LNCaP clone FGC (cell line): ENCODE measurements around the gene WEE1.
"Not testable (repeated sequence)": the region's sequence is repeated elsewhere in the genome, so short reads cannot be mapped to it uniquely, and the experiment has no call there.

Experiments
- DNase-seq: peaks from one replicate; pipeline ENCODE4 v3.0.0-alpha.2; 2011; ENCODE audit warnings: low read depth
- H3K4me3 ChIP-seq: 2 replicates; pipeline ENCODE4 v1.5.1; 2011; ENCODE audit warnings: mild to moderate bottlenecking, low read depth, low read length, control low read depth
- CTCF ChIP-seq: IDR thresholded peaks from 2 replicates; pipeline ENCODE4 v1.5.1; 2012; ENCODE audit warnings: mild to moderate bottlenecking; ENCODE audit not compliant: control insufficient read depth, insufficient read depth; ENCODE audit errors: extremely low read depth

Gene WEE1

DNA sequence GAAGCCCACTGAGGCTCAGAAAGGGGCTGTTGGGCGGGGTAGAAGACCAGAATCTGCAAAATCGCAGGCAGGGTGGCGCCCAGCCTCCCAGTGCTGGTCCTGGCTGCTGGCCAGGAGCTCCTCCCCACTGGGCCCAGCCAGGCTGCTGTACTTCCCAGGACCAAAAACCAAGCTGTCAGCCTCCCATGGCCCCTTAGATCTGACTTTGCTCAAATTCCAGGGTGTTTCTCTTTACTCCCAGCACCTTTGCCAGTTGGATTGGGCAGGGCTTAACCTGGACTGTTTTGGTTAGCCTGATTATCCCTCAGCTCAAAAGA is 44.2 kb upstream of the WEE1 start:
- no peak for DNase-seq
- H3K4me3 ChIP-seq, result no peak overlapping the region
- TF ChIP-seq CTCF, result no peak

DNA sequence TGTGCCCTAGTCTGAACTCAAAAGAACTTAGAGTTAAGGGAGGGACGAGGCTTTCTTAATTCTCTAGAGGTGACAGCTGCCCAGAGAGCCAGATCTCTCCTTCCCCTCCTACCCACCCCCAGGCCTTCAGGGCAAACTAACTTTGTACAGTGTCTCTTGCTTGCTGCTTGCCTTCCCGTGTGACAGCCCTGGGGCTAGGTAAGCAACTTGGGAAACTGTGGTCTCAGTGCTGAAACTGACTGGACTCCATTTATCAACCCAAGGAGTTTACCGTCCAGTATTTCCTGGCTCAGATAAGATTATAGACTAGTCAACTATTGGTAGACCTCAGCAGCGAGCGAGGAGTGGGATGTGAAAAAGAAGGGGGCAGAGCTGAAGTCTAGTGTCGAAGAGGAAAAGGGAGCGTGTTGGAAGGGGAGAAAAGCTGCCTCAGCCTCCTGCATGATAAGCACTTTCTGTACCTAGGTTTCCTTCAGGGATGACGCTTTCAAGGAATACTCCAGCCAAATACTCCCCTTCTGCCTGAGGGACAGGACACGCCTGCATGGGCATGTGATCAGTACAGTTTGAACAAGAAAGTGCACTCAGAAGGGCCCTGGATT is 43.3 kb upstream of the WEE1 start:
- H3K4me3 ChIP-seq, result no peak overlapping the region
- DNase-seq, result no peak
- no peak for TF ChIP-seq CTCF

GRCh38 chr11:9530901-9531625 is 42.4 kb upstream of the WEE1 start:
- no peak for TF ChIP-seq CTCF
- no peak overlapping the region for H3K4me3 ChIP-seq
- DNase-seq, result no peak

DNA sequence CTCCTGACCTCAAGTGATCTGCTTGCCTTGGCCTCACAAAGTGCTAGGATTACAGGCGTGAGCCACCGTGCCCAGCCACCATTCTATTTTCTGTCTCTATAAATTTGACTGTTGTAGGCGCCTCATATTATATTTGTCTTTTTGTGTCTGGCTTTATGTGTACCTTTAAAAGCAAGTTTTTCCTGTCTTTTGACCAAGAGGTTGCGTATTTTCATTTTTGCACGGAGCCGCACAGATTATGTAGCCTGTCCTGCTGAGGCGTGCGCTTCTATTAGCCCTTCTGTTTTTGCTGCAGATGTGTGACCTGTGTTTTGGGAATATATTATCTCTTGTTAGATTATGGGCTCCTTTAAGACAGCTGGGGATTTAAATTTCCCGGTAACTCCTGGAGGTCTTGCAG is 40.4 kb upstream of the WEE1 start:
- no peak overlapping the region for H3K4me3 ChIP-seq
- peak; percentile 53 for DNase-seq
- TF ChIP-seq CTCF, result no peak

- DNase-seq, result no peak
- no peak for TF ChIP-seq CTCF
- no peak overlapping the region for H3K4me3 ChIP-seq
These were observed 39.6 kb upstream of the WEE1 start for GRCh38 chr11:9533736-9534473.

DNA sequence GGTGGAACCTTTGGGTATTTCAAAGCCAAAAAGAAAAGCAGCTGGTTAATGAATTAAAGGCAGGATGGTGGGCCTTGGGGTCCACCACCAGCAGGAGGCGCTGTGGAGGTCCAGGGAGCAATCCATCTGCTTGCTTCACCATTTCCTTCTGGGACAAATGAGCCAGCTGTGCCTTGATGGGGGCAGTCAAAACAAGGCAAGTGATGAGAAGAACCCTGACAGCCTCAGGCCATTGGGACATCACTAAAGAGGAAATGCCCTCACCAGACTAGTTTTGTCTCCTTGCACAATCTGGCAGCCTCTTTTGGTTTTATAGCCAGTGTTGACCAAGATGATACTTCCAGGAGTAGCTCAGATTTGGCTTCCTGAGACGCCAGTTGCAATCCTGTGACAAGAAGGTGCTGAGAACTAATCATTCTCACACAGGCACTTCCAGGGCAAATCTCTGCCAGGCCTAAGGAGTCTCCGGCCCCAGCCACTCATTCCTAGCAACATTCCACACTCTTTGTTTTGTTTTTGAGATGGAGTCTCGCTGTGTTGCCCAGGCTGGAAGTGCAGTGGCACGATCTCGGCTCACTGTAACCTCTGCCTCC is 38.2 kb upstream of the WEE1 start:
- peak; percentile 50 for DNase-seq
- no peak overlapping the region for H3K4me3 ChIP-seq
- TF ChIP-seq CTCF, result peak; percentile 62

- no peak for DNase-seq
- no peak overlapping the region for H3K4me3 ChIP-seq
- no peak for TF ChIP-seq CTCF
These were observed 34.9 kb upstream of the WEE1 start for GRCh38 chr11:9538548-9538947.

GRCh38 chr11:9549216-9549615 is 24.3 kb upstream of the WEE1 start:
- not testable (repeated sequence) for DNase-seq, H3K4me3 ChIP-seq
